ENCODE measurements around the gene SGCA.
A peak's percentile ranks its signal among the peaks of the same experiment; 100 is the strongest.

SGCA gene

GRCh38 chr17:50168319-50168718, 2.5 kb downstream of the SGCA start:
- no peak for DNase-seq

- peak; percentile 53 for DNase-seq
These were observed 3.4 kb downstream of the SGCA start for GRCh38 chr17:50169121-50169764.

GRCh38 chr17:50169881-50170459, 4.2 kb downstream of the SGCA start:
- DNase-seq: no peak

GRCh38 chr17:50170662-50171370, 5.0 kb downstream of the SGCA start:
- no peak for DNase-seq

GRCh38 chr17:50171371-50172071, 5.7 kb downstream of the SGCA start:
- DNase-seq: no peak

- DNase-seq: no peak
These were observed 6.3 kb downstream of the SGCA start for GRCh38 chr17:50172130-50172529.

- no peak for DNase-seq
These were observed 7.1 kb downstream of the SGCA start for GRCh38 chr17:50172936-50173334.

- DNase-seq: no peak
These were observed 7.6 kb downstream of the SGCA start for GRCh38 chr17:50173335-50173941.

- DNase-seq: no peak
These were observed 8.6 kb downstream of the SGCA start for GRCh38 chr17:50174444-50174843.

GRCh38 chr17:50175035-50175807, 9.4 kb downstream of the SGCA start:
- no peak for DNase-seq

- DNase-seq: no peak
These were observed 11.0 kb downstream of the SGCA start for GRCh38 chr17:50176559-50177357.

GRCh38 chr17:50177476-50177875, 11.7 kb downstream of the SGCA start:
- DNase-seq: no peak

- DNase-seq: peak; percentile 29
These were observed 12.4 kb downstream of the SGCA start for GRCh38 chr17:50177983-50178834.

GRCh38 chr17:50180111-50180510, 14.3 kb downstream of the SGCA start:
- no peak for DNase-seq

- no peak for DNase-seq
These were observed 14.8 kb downstream of the SGCA start for GRCh38 chr17:50180620-50181019.

GRCh38 chr17:50181144-50181543, 15.3 kb downstream of the SGCA start:
- no peak for DNase-seq

GRCh38 chr17:50181591-50182560, 16.1 kb downstream of the SGCA start:
- no peak for DNase-seq

GRCh38 chr17:50182783-50183420, 17.1 kb downstream of the SGCA start:
- no peak for DNase-seq

Data from activated effector memory CD4-positive, alpha-beta T cell treated with Interleukin-2 at 50 U/mL for 16 hours (primary cell).